HG02623 (cell line): ENCODE results near the gene GSN.

ENCODE experiments used
- ATAC-seq: cut with Tn5 transposase; IDR thresholded peaks from one replicate; pipeline ENCODE4 v1.9.1; 2021; ENCODE audit warnings: moderate library complexity; ENCODE audit not compliant: unreplicated experiment

Gene GSN

DNA sequence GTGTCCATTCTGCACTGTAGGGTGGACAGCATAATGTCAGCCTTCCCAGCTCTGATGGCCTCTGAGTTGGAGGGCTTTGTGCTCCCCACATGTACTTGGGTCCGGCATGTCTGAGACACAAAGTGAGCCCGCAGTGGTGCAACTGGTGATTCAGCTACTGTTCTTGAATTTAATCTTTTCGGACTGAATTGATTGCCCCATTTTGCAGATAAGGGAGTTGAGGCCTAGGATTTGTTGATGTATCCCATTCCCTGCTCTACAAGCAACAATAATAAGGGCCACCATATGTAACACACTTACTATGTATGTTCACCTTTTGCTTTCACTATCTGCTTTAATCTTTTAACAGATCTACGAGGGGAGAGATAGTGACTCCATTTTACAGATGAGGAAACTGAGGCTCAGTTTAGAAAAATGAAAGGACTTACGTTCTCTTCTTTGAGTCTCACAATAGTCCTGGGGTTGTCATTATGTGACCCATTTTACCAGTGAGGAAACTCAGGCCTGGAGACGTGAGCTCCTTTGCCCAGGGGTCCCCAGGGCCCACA is 4.5 kb downstream of the GSN start:
- ATAC-seq: no peak

DNA sequence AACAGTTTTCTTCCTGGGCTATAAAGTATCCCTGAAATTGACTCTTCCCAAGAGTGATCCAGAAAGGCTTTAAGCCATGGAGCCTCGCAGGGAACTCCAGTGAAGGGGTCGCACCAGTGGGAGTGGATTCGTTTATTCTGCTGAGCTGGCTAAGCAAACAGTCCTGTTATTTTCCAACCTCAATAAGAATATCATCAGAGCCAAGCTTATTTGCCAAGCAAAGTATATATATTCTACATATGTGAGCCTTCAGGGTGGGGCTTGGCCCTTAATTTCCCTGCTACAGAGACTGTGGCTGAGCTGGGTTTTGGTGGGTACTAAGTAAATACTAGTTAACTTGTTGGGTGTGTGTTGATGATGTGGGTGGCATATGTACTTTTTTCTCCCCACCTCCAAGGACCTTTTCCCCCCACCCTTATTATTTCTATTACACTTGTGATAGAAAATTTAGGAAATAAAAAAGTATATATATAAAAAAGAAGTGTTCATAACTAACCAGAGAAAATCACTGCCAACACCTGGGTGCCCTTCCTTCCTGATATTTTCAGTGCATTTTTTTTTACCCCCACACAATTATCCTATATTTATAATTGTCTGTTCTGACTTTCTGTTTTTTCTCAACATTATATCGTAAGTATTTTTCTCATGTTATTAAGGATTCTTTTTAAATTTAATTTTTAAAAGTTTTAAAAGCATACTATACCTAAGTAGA is 5.3 kb downstream of the GSN start:
- ATAC-seq: no peak

- ATAC-seq: no peak
Measured at GRCh38 chr9:121274851-121275250, 6.9 kb downstream of the GSN start.

DNA sequence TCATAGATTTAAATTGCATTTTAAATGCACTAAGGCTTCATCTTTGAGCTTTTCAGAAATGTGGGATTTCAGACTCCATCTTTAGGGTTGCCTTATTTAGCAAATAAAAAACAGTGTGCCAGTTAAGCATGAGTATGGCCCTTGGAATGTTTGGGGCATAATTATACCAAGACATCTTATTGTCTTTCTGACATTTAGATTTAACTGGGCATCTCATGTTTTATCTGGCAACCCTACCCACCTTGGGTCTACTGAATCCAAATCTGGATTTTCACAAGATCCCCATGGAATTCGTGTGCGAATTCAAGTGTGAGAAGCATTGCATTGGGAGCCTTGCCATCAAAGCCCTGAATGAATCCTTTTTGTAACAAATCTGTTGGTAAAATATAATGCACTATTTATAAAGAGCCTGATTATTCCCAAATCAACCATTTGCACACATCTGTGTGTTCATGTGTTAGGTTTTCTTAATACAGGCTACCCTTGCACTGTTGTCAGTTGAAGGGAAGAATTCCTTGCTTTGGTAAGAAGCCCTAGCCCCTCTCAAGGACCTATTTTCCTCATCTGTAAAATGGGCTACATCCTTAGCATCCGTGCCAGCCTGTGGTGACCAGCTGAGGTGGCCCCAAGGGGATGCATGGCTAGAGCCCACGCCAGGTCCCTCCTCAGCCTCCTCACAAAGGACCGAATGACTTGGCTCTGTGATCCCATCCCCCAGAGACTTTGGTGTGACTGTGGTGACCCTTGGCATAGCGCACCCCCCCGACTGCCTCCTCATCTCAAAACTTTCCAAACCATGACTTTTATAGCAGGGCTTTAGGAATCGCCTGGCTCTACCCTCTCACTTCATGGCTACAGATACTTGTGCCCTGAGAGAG is 8.1 kb downstream of the GSN start:
- ATAC-seq: no peak

GRCh38 chr9:121277026-121277425 is 9.1 kb downstream of the GSN start:
- ATAC-seq: no peak

GRCh38 chr9:121277518-121278295 is 9.7 kb downstream of the GSN start:
- ATAC-seq: no peak

GRCh38 chr9:121278477-121279261 is 10.7 kb downstream of the GSN start:
- no peak for ATAC-seq

DNA sequence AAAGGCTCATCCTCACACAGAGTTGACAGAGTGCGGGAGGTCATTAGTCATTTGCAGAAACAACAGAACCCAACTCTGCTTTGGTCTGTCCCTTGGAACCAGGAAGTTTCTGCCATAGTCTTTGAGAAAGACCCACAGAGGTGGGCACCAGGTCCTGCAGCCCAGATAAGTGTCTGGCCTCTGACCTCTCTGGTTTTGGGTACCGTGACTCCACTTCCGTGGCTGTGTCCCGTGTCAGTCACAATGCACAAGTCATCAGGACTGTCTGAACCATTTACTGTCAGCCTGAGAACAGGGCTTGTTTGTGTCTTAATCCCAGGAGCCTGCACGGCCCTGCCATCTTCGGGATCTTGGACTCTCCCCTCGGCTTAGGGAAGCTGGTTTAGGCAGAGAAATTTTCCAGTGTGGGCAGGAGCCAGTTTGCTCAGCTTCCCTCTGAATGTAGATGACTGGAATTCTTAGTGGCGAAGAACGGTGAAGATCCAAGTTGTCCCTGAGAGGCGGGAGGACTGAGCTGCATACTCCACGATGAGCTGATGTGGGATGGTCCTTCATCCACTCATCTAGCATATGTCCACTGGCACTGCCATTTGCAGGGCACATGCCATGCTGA is 11.9 kb downstream of the GSN start:
- ATAC-seq: no peak

DNA sequence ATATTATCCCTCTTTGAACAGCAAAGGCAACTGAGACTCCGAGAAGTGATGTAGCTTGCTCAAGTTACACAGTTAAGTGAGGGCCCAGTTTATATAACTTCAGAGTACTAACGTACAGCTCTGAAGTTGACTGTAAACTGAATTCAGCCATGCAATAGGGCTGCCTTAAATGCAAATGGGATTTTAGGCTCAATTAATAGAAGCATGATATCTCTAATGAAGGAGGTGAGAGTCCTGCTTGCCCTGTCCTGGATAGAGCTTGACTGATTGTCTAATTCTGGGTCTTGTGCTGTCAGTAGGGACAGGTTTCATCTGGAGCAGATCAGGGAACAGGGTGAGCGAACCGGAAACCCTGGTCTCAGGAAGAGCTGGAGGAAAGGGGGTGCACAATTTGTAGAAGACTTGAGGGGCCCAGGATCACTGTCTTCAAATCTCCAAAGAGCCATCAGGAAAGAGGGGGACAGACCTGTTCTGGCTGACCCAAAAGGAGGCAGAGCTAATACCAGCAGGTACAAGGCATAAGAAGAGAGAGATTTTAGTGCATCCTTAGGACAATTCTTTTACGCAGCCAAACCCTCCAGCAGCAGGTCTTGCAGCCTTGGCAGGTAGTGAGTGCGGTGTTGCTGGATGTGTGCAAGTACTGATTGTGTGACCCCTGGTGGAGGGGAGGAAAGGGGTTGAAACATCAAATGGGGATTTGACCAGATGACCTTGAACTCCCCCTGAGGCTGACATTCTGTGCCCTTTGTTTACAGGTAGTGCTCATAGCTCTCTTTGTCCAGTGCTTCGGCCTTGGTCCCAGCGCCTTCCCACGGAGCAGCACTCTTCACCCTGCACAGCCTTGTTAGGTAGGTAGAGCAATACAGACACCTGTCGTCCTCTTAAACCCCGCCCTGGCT is 13.0 kb downstream of the GSN start:
- ATAC-seq: no peak

- ATAC-seq: no peak
Measured at GRCh38 chr9:121281614-121282276, 13.8 kb downstream of the GSN start.

DNA sequence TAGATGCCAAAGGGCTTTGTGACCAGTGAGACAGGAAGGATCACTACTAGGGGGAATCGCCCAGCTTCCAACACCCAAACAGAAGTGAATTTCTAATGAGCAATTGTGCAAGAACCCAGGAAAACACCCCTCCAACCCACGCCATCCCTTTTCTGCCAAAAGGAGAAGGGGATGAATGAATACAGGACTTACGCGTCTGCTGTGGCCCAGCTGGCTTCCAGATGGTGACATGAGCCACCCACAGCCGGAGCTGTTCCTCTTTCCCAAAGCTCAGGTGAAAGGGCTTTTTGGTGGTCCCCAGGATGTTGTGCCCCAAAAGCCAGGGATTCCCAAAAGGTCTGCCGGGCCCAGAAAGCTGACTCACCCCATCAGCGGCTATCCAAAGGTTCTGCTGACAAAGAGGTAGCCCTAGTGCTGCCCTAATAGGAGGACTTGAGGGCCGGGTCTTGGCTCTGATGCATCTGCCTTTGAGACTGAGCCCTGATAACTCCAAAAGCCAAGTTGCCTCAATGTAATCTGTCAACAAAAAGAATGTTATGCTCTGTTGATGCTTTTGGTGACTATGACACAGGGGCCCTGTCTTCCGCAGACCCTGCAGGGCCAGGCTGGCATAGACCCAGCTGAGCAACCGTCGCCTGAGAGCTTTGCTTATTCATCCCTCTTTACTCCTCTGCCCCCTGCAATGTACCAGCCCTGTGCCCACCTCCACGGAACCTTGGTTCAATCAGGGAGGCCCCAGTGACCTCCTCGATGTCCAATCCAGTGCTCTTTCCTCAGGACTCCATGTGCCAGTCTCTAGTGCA is 14.5 kb downstream of the GSN start:
- no peak for ATAC-seq

DNA sequence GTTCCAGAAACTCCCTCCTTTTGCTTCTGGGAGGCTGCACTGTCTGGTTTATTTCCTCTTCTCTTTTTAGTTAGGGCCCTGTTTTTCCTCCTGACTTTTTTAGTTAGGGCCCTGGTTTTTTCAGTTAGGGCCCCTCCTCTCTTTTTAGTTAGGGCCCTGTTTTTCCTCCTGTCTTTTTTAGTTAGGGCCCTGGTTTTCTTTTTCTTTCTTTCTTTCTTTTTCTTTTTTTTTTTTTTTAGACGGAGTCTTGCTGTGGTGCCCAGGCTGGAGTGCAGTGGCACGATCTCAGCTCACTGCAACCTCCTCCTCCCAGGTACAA is 15.1 kb downstream of the GSN start:
- no peak for ATAC-seq

GRCh38 chr9:121283856-121284732 is 16.1 kb downstream of the GSN start:
- no peak for ATAC-seq

DNA sequence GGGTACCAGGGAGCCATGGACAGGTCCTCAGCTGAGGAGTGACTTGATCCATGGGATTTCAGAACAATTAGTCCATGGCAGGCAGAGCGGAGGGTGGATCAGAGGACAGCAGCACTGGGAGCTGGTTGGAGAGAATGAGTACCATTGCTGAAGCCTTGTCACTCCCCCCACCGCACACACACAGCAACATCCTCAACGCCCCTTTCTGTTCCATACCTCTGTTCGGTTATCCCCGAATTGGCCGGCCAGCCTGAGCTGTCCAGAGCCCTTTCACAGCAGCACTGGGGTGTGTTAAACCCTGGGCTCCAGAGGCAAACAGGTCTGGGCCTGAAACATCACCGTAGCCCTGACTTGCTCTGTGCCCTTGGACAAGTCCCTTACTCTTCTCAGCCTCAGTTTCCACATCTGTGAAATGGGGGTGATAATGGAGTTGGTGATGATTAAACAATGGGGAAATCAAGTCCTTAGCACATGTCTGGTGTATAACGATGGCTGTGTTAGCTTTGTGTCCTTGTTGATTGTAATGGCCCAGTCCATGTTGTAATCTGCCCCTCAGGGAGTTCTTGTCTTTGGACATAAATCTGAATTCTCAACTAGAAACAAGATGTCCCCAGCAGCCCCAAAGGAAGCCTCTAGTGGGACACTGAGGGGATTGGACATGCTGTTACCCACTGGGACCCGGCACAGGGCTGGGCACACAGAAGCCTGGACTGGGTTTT is 16.9 kb downstream of the GSN start:
- ATAC-seq: no peak

- ATAC-seq: no peak
Measured at GRCh38 chr9:121285835-121286687, 18.1 kb downstream of the GSN start.

DNA sequence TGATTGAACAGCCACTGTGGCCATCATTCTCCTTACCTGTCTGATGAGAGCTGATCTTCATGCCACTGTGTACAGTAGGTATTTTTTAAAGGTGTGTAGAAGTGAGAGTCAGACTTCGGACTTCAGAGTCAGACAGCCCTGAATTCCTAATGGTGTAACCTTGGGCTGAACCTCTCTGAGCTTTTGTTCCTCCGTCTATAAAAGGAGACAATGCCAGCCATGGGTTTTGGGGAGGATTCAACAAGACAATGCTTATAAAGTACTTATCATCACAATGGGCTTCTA is 18.7 kb downstream of the GSN start:
- ATAC-seq: no peak
